Measurements from ENCODE around the gene RASD1. TPM values are rescaled to one million over a fixed set of nuclear protein-coding genes. Genes with fewer than 3 reads are reported as not detected.

The RASD1 gene
- total and polyA plus RNA-seq, 2 donors (not counting 1 experiment from before 2014, with no cell fraction given): 0.34 to 2.6 TPM

DNA sequence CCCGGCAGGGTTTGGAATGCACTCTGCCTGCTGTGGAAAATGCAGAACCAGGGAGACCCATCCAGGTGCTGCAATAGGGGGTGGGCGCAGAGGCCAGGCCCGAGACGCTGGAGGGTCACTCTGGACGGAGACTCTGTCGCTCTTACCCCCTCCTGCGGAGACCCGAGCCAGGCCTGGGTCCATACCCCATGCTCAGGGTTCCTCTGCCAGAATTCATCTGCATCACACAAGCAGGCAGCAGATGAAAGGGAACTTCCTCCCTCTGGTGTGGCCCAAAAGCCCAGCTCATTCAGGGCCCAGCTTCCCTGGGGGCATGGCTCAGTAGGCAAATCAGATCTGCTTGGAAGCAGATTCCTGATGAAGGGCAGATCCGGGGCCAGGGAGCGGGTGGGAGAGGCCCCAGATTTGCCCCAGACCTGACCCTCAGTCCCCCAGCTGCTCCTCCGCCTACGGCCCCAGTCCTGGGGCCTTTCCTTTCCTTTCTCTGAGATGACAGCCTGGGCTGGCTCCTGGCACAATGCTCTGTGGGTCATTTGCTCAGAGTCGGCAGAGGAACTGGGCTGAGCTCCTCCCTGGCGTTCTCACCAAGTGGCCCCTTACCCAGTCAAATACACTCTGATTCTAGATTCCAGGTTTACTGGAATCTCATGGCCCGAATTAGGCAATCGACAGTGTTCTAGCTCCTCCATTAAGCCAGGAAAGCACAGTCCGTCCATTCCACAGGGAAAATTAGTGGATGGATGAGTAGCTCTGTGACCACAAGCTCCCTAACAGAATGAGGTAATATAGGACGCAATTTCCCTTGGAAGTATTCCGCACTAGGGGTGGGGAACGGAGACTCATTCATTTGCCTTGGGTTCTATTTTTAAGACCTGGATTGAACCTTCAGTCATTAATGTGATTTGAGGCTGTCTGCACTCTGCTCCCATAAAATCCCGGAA is 19.1 kb upstream of the RASD1 start:
- Histone ChIP-seq H3K4me1 (ENCODE audit: control insufficient read depth, extremely low read depth, insufficient read depth, low read length) (peaks cover 4% of the 10 kb centered on the region), H3K27ac (ENCODE audit: insufficient read depth, low read length) (no peak overlapping the region), H3K4me2 (ENCODE audit: extremely low read depth, insufficient read depth, low read length) (no peak overlapping the region), H3K36me3 (ENCODE audit: control insufficient read depth, insufficient read depth, low read length) (no peaks in the 10 kb centered on the region), H4K20me1 (ENCODE audit: control insufficient read depth, extremely low read depth, insufficient read depth, low read length) (no peaks in the 10 kb centered on the region), H3K4me3 (replicated peaks in 1 of 4; ENCODE audit: control extremely low read depth in 1 of 4, insufficient read depth in 1 of 4, low read depth in 3 of 4, low read length in 4 of 4) (no peak overlapping the region), H3K9me3 (ENCODE audit: control insufficient read depth, insufficient read depth, low read depth, low read length) (no peaks in the 10 kb centered on the region), H3K9ac (ENCODE audit: insufficient read depth, low read length) (no peak overlapping the region), H2AFZ (ENCODE audit: low read length) (no peak overlapping the region), H3K79me2 (ENCODE audit: control insufficient read depth, insufficient read depth, low read length) (no peaks in the 10 kb centered on the region), H3K27me3 (ENCODE audit: control insufficient read depth, insufficient read depth, low read length) (no peaks in the 10 kb centered on the region)
- peak; percentile 38 to 94 for DNase-seq (ENCODE audit: low read depth in 2 of 2)
- TF ChIP-seq, protein P1, sequence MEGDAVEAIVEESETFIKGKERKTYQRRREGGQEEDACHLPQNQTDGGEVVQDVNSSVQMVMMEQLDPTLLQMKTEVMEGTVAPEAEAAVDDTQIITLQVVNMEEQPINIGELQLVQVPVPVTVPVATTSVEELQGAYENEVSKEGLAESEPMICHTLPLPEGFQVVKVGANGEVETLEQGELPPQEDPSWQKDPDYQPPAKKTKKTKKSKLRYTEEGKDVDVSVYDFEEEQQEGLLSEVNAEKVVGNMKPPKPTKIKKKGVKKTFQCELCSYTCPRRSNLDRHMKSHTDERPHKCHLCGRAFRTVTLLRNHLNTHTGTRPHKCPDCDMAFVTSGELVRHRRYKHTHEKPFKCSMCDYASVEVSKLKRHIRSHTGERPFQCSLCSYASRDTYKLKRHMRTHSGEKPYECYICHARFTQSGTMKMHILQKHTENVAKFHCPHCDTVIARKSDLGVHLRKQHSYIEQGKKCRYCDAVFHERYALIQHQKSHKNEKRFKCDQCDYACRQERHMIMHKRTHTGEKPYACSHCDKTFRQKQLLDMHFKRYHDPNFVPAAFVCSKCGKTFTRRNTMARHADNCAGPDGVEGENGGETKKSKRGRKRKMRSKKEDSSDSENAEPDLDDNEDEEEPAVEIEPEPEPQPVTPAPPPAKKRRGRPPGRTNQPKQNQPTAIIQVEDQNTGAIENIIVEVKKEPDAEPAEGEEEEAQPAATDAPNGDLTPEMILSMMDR (conservative IDR thresholded peaks at IDR 0.05 in 1 of 2, IDR thresholded peaks at IDR 0.05 in 1 of 2; ENCODE audit: low read depth in 1 of 2, low read length in 2 of 2): no peak
- no peak for TF ChIP-seq EZH2 (IDR thresholded peaks at IDR 0.05; ENCODE audit: low read length, missing control alignments)

DNA sequence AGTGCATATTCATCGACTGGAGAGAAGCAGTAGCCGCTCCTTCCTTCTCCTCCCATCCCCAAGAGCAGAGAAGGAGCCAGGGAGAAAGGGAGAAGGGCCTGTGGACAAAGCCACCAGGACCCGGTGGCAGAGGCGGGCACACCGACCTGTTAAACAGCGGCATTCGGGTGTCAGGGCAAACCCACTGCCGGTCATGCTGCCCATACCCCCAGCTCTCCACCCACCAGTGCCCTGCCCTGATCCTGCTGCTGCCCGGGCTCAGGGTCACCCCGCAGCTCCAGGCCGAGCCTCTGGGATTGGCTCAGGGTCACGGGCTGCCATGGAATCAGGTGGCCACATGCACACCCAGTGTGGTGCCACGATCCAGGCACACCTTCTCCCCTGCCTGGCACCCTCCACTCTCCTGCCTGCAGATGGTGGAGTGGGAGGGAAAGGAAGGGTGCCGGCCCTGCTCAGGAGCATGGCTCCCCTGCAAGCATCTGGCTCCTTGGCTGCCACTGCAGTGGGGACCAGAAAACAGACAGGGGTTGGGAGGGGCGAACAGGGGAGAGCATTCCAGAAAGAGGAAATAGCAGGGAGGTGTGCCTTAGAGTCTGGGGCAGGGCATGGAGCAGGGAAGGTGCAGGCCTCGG is 18.3 kb upstream of the RASD1 start:
- no peak overlapping the region for H3K27ac ChIP-seq (ENCODE audit: insufficient read depth, low read length)

DNA sequence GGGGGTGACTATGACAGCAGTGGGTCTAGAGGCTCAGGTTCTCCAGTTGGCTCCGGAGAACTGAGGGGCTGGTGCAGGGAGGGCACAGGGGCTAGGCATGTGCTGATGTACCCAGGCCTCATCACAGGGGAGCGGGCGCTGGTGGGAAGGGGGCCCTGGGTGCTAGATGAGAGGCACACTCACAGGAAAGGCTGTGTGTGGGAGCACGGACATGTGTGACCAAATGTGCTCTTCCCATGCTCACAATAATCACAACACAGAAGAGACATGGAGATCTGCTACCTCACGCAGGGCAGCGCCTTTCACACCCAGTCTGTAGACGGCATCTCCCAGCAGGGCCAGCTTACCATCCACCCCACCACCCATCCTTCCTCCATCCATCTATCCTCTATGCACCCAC is 17.4 kb upstream of the RASD1 start:
- Histone ChIP-seq H3K4me2 (ENCODE audit: extremely low read depth, insufficient read depth, low read length) (no peak overlapping the region), H3K27ac (ENCODE audit: insufficient read depth, low read length) (no peak overlapping the region), H3K36me3 (ENCODE audit: control insufficient read depth, insufficient read depth, low read length) (no peaks in the 10 kb centered on the region), H3K9me3 (ENCODE audit: control insufficient read depth, insufficient read depth, low read depth, low read length) (no peaks in the 10 kb centered on the region), H3K4me3 (replicated peaks in 1 of 4; ENCODE audit: control extremely low read depth in 1 of 4, insufficient read depth in 1 of 4, low read depth in 3 of 4, low read length in 4 of 4) (no peak overlapping the region), H3K27me3 (ENCODE audit: control insufficient read depth, insufficient read depth, low read length) (no peaks in the 10 kb centered on the region), H3K9ac (ENCODE audit: insufficient read depth, low read length) (no peak overlapping the region), H3K79me2 (ENCODE audit: control insufficient read depth, insufficient read depth, low read length) (no peaks in the 10 kb centered on the region), H3K4me1 (ENCODE audit: control insufficient read depth, extremely low read depth, insufficient read depth, low read length) (peaks cover 4% of the 10 kb centered on the region), H2AFZ (ENCODE audit: low read length) (no peak overlapping the region), H4K20me1 (ENCODE audit: control insufficient read depth, extremely low read depth, insufficient read depth, low read length) (no peaks in the 10 kb centered on the region)
- no peak for DNase-seq (ENCODE audit: low read depth in 2 of 2)
- TF ChIP-seq EZH2 (IDR thresholded peaks at IDR 0.05; ENCODE audit: low read length, missing control alignments): no peak
- TF ChIP-seq, protein P1 (conservative IDR thresholded peaks at IDR 0.05 in 1 of 2, IDR thresholded peaks at IDR 0.05 in 1 of 2; ENCODE audit: low read depth in 1 of 2, low read length in 2 of 2): no peak

More for the DNA sequence above, 18.3 kb upstream of the RASD1 start:
- H3K4me3 ChIP-seq (replicated peaks in 1 of 4; ENCODE audit: control extremely low read depth in 1 of 4, insufficient read depth in 1 of 4, low read depth in 3 of 4, low read length in 4 of 4): no peak overlapping the region
- H2AFZ ChIP-seq (ENCODE audit: low read length): no peak overlapping the region
- H3K79me2 ChIP-seq (ENCODE audit: control insufficient read depth, insufficient read depth, low read length): no peaks in the 10 kb centered on the region
- H3K27me3 ChIP-seq (ENCODE audit: control insufficient read depth, insufficient read depth, low read length): no peaks in the 10 kb centered on the region
- H3K4me2 ChIP-seq (ENCODE audit: extremely low read depth, insufficient read depth, low read length): no peak overlapping the region
- TF ChIP-seq EZH2 (IDR thresholded peaks at IDR 0.05; ENCODE audit: low read length, missing control alignments): no peak
- TF ChIP-seq, protein P1 (conservative IDR thresholded peaks at IDR 0.05 in 1 of 2, IDR thresholded peaks at IDR 0.05 in 1 of 2; ENCODE audit: low read depth in 1 of 2, low read length in 2 of 2): no peak
- no peaks in the 10 kb centered on the region for H3K9me3 ChIP-seq (ENCODE audit: control insufficient read depth, insufficient read depth, low read depth, low read length)
- DNase-seq (ENCODE audit: low read depth in 2 of 2): no peak
- no peaks in the 10 kb centered on the region for H4K20me1 ChIP-seq (ENCODE audit: control insufficient read depth, extremely low read depth, insufficient read depth, low read length)
- H3K4me1 ChIP-seq (ENCODE audit: control insufficient read depth, extremely low read depth, insufficient read depth, low read length): peaks cover 4% of the 10 kb centered on the region
- no peak overlapping the region for H3K9ac ChIP-seq (ENCODE audit: insufficient read depth, low read length)
- H3K36me3 ChIP-seq (ENCODE audit: control insufficient read depth, insufficient read depth, low read length): no peaks in the 10 kb centered on the region
